ENCODE measurements around the gene B3GALT5.

The B3GALT5 gene

DNA sequence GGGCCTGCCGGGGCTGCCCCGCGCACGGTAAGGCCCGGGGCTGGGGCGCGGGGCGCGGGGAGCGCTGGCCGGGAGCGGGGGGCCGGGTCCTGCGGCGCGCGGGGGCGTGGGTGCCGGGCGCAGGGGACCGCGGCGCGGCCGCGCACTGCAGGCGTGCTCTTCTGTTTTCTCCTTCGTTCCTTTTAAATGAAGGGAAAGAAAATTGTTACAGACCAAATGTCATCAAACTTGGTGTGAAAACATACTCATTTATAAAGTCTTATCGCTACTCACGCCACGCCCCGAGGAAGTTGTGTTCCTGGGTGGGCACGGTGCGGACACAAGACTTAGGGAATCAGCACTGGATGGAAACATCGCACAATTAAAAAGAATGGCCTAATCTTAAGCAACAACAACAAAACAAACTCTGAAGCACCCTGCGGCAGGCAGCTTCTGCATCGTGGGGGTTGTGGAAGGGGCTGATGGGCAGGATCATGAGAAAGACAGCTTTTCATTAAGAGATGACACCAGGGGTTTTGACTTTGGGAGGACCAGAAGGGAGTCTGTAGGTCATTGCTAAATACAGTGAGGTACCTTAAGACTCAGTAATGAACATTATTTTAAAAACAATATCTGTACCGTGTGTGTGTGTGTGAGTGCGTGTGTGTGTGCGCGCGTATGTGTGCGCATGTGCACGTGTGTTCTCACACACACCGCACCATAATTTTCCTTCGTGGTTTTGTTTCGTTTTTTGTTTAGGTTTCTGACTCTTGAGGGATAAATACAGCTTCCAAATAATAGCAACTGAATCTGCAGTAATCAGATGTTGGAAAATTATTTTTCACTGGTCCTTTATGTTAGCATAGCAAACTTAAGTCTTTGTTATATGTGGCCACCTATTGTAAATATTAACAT, 548 bp downstream of the B3GALT5 start:
- TF ChIP-seq SIN3A (IDR thresholded peaks at IDR 0.05; ENCODE audit: borderline replicate concordance, insufficient read depth, low read length), result no peak
- TF ChIP-seq, protein P1, sequence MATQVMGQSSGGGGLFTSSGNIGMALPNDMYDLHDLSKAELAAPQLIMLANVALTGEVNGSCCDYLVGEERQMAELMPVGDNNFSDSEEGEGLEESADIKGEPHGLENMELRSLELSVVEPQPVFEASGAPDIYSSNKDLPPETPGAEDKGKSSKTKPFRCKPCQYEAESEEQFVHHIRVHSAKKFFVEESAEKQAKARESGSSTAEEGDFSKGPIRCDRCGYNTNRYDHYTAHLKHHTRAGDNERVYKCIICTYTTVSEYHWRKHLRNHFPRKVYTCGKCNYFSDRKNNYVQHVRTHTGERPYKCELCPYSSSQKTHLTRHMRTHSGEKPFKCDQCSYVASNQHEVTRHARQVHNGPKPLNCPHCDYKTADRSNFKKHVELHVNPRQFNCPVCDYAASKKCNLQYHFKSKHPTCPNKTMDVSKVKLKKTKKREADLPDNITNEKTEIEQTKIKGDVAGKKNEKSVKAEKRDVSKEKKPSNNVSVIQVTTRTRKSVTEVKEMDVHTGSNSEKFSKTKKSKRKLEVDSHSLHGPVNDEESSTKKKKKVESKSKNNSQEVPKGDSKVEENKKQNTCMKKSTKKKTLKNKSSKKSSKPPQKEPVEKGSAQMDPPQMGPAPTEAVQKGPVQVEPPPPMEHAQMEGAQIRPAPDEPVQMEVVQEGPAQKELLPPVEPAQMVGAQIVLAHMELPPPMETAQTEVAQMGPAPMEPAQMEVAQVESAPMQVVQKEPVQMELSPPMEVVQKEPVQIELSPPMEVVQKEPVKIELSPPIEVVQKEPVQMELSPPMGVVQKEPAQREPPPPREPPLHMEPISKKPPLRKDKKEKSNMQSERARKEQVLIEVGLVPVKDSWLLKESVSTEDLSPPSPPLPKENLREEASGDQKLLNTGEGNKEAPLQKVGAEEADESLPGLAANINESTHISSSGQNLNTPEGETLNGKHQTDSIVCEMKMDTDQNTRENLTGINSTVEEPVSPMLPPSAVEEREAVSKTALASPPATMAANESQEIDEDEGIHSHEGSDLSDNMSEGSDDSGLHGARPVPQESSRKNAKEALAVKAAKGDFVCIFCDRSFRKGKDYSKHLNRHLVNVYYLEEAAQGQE (IDR thresholded peaks at IDR 0.05; ENCODE audit: insufficient read depth in 1 of 2, low read depth in 2 of 2, low read length in 2 of 2), result no peak
- TF ChIP-seq FOXP2 (optimal IDR thresholded peaks at IDR 0.05; ENCODE audit: borderline replicate concordance, extremely low read depth, extremely low read length, insufficient read depth), result no peak
- no peak for TF ChIP-seq TAF1 (IDR thresholded peaks at IDR 0.05; ENCODE audit: borderline replicate concordance, insufficient read depth, low read length)
- no peak for TF ChIP-seq POLR2AphosphoS5 (IDR thresholded peaks at IDR 0.05; ENCODE audit: low read depth, low read length)

DNA sequence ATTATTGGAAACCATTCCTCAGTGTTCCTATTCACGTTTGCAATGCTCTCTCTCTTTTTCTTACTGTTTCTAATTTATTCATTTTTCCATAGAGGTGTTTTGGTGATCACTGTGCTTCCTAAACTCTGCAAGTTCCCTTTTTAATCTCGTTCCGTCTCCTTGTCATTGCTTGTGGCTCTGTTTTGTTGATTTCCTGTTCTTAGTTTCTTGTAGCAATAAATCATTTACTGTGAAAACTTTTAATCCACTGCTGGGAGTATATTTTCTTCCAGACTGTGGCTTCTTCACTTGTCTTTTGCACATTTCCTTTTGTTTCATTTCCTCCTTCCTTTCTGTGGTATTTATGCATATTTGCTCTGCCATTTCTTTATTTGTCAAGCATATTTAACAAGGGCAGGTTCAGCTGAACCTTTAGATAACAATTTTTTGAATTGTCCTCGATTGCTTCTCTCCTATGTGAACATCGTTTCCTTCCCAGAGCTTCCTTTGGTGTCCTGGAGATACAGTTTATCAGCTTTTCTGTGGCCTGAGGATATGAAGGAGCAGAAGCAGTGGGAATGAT, 3.6 kb downstream of the B3GALT5 start:
- TF ChIP-seq, protein P1 (IDR thresholded peaks at IDR 0.05; ENCODE audit: insufficient read depth in 1 of 2, low read depth in 2 of 2, low read length in 2 of 2), result no peak
- TF ChIP-seq SIN3A (IDR thresholded peaks at IDR 0.05; ENCODE audit: borderline replicate concordance, insufficient read depth, low read length), result no peak

DNA sequence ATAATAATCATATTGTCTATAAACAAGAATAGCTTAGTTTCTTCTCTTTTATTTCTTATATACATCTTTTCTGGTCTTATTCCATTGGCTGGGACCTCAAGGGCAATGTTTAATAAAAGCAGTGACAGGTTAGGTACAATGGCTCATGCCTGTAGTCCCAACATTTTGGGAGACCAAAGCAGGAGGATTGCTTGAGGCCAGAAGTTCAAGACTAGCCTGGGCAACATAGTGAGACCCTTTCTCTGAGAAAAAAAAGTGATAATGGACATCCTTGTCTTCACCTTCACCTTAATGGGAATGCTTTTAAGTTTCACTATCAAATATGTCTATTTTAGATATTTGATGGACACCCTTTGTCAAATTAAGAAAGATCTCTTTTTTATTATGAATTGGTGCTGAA, 8.1 kb downstream of the B3GALT5 start:
- TF ChIP-seq POLR2AphosphoS5 (IDR thresholded peaks at IDR 0.05; ENCODE audit: low read depth, low read length) (no peak), FOXP2 (optimal IDR thresholded peaks at IDR 0.05; ENCODE audit: borderline replicate concordance, extremely low read depth, extremely low read length, insufficient read depth) (no peak), SIN3A (IDR thresholded peaks at IDR 0.05; ENCODE audit: borderline replicate concordance, insufficient read depth, low read length) (no peak), TAF1 (IDR thresholded peaks at IDR 0.05; ENCODE audit: borderline replicate concordance, insufficient read depth, low read length) (no peak)
- TF ChIP-seq, protein P1 (IDR thresholded peaks at IDR 0.05; ENCODE audit: insufficient read depth in 1 of 2, low read depth in 2 of 2, low read length in 2 of 2), result no peak

DNA sequence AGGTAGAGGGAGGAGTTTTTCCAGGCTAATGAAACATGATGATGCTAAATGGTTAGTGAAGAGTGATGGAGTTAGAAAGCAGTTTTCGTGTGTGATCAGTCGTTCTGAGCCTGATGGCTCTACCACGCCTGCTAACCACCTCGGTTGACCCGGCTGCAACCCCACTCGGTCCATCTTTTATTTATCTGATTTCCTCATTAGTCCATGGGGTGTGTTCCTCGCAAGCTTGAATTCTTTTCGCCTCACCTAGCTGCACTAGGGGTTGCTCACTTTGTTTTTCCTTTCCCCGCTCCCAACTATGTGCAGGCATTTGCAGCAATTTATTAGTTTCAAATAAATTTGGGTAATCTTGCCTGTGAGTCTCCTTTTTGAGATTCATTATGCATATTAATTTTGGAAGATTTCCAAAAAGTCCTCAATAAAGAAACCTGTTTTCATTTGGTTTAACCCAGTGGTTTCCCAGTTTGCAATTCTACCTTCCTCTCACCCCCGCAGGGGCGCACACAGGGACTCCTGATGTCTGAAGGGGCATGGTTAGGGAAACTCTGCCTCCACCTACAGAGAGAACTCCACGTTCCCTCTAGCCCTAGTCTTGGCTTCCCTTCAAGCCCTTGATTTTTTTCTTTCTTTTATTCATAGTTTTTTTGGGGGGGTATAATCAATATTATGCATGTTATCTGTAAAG, 12.6 kb downstream of the B3GALT5 start:
- TF ChIP-seq FOXP2 (optimal IDR thresholded peaks at IDR 0.05; ENCODE audit: borderline replicate concordance, extremely low read depth, extremely low read length, insufficient read depth), result no peak

DNA sequence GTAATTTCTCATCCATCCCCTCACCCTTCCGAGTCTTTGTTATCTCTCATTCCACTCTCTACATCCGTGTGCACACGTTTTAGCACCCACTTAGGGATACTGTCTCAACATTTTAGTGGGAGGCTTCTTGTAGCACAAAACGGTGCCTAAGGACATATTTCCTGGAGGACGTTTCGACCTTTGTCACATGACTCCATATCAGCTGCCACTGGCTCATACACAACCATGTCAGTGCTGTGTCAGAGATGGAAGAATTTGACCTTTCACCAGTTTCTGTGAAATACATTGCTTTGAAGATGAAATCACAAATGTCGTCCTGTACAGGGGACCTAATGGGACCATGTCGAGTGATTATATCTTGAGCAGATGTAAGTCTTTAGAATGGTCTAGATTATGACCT, 15.6 kb downstream of the B3GALT5 start:
- TF ChIP-seq, protein P1 (IDR thresholded peaks at IDR 0.05; ENCODE audit: insufficient read depth in 1 of 2, low read depth in 2 of 2, low read length in 2 of 2), result no peak
- TF ChIP-seq FOXP2 (optimal IDR thresholded peaks at IDR 0.05; ENCODE audit: borderline replicate concordance, extremely low read depth, extremely low read length, insufficient read depth) (no peak), POLR2AphosphoS5 (IDR thresholded peaks at IDR 0.05; ENCODE audit: low read depth, low read length) (no peak), SIN3A (IDR thresholded peaks at IDR 0.05; ENCODE audit: borderline replicate concordance, insufficient read depth, low read length) (no peak), TAF1 (IDR thresholded peaks at IDR 0.05; ENCODE audit: borderline replicate concordance, insufficient read depth, low read length) (no peak)
